Raji (cell line): Measurements from ENCODE around the gene ITPRID1.

Experiments used
- POLR2A ChIP-seq: IDR thresholded peaks from 2 replicates; pipeline ENCODE4 v1.6.1; 2011; ENCODE audit warnings: low read depth, low read length, control low read depth; ENCODE audit not compliant: insufficient read depth

Gene ITPRID1

GRCh38 chr7:31648880-31649279 is 135.0 kb downstream of the ITPRID1 start:
- TF ChIP-seq POLR2A, result no peak

- TF ChIP-seq POLR2A, result no peak
Observed at GRCh38 chr7:31651234-31652062, 137.6 kb downstream of the ITPRID1 start.

DNA sequence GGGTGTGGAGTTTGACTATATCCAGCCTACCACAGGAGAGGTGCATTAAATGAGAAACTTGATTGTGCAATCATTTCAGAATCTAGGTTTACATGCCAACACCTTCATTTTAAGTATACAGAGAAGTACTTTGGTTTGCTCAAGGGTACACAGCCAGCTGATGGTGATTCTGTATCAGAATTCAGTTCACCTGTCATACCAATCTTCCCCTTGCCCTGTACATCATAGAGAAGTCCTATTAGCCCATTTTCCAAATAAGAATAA is 138.1 kb downstream of the ITPRID1 start:
- no peak for TF ChIP-seq POLR2A

GRCh38 chr7:31663072-31663471 is 149.2 kb downstream of the ITPRID1 start:
- no peak for TF ChIP-seq POLR2A

GRCh38 chr7:31664890-31665289 is 151.0 kb downstream of the ITPRID1 start:
- no peak for TF ChIP-seq POLR2A

- no peak for TF ChIP-seq POLR2A
Observed at GRCh38 chr7:31665546-31665945, 151.7 kb downstream of the ITPRID1 start.

DNA sequence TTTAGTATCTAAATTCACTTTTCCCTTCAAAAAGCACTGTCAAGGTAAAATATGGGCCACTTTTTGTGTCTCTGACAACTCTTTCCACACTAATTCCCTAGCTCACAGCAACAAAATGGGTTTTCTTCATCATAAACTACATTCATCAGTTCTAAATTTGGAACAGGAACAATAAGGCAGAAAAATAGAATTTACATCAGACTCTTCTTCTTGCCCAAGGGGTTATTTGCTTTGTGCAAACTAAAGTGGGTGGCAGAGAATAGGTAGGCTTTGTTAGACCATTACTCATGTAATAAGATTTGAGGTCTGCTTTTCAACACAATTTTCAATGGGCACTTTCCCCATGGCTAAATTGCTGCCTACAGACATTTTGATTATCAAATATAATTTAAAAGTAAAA is 155.6 kb downstream of the ITPRID1 start:
- no peak for TF ChIP-seq POLR2A

GRCh38 chr7:31679574-31680305 is 165.8 kb downstream of the ITPRID1 start:
- TF ChIP-seq POLR2A, result no peak

GRCh38 chr7:31683445-31684225 is 169.7 kb downstream of the ITPRID1 start:
- TF ChIP-seq POLR2A, result no peak

- no peak for TF ChIP-seq POLR2A
Observed at GRCh38 chr7:31687024-31687748, 173.3 kb downstream of the ITPRID1 start, which contains the start of gene PPP1R17. Gene PPP1R17, plus strand, starts transcription at chr7:31687215. Its CDS starts 5,227 bp downstream, at chr7:31692442.

DNA sequence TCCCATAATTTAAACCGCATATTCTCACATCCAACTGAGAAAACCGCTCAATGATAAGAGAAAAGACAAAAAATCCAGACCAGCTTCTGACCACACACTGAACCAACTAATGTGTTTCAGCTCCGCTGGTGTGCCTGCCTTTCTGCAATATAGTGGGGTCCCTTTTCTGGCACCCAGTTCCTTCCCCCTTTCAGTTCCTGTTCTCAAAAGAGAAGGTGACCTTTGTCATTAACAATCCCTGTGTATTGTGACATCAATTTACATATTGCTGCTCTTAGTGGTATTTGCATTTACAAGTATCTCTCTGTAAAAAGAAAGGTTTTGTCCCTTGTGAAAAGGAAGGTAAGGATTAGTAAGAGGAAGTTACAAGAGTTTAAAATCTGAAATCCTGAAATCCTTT is 174.5 kb downstream of the ITPRID1 start:
- no peak for TF ChIP-seq POLR2A

GRCh38 chr7:31688996-31689395 is 175.1 kb downstream of the ITPRID1 start:
- TF ChIP-seq POLR2A, result no peak

DNA sequence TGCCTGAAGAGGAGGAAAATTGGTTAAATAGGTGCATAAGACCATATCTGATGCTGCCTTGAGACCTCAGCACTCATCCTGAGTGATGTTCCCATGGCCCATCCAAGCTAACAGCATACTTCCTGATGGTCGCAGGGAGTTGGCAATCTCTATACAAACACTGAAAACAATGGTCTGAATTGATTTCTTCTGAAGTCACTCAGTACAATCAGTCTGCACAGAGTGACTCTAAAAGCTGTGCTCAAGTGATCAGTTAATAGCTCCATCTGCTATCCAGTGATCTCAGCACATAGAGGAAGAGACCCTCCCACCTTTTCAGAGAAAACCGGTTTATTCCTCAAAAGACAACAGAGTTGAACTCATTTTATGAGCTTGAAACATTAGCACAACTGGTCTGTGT is 177.0 kb downstream of the ITPRID1 start:
- no peak for TF ChIP-seq POLR2A

GRCh38 chr7:31692451-31692850 is 178.6 kb downstream of the ITPRID1 start:
- TF ChIP-seq POLR2A, result no peak

GRCh38 chr7:31692871-31693270 is 179.0 kb downstream of the ITPRID1 start:
- TF ChIP-seq POLR2A, result no peak
